ENCODE results near the gene CCSER1.

Gene CCSER1

GRCh38 chr4:90727938-90728337, 600.7 kb downstream of the CCSER1 start:
- no peaks in the 10 kb centered on the region for H3K27me3 ChIP-seq (ENCODE audit: control insufficient read depth, insufficient read depth, low read length)
- no peaks in the 10 kb centered on the region for H3K9me3 ChIP-seq (ENCODE audit: control insufficient read depth, low read depth, low read length)
- H3K27ac ChIP-seq (ENCODE audit: low read length): no peak overlapping the region
- H3K4me3 ChIP-seq (ENCODE audit: low read length): no peak overlapping the region
- H3K4me1 ChIP-seq (ENCODE audit: control insufficient read depth, low read depth, low read length): peaks cover 17% of the 10 kb centered on the region
- no peak overlapping the region for H3K9ac ChIP-seq (ENCODE audit: low read length)
- H3K36me3 ChIP-seq (ENCODE audit: control insufficient read depth, low read depth, low read length): no peaks in the 10 kb centered on the region

GRCh38 chr4:90730752-90731151, 603.6 kb downstream of the CCSER1 start:
- Histone ChIP-seq H3K27ac (ENCODE audit: low read length) (no peak overlapping the region), H3K4me3 (ENCODE audit: low read length) (no peak overlapping the region), H3K9ac (ENCODE audit: low read length) (no peak overlapping the region), H3K27me3 (ENCODE audit: control insufficient read depth, insufficient read depth, low read length) (no peaks in the 10 kb centered on the region), H3K9me3 (ENCODE audit: control insufficient read depth, low read depth, low read length) (no peaks in the 10 kb centered on the region), H3K36me3 (ENCODE audit: control insufficient read depth, low read depth, low read length) (no peaks in the 10 kb centered on the region), H3K4me1 (ENCODE audit: control insufficient read depth, low read depth, low read length) (peaks cover 14% of the 10 kb centered on the region)

- no peaks in the 10 kb centered on the region for H3K9me3 ChIP-seq (ENCODE audit: control insufficient read depth, low read depth, low read length)
- H3K4me1 ChIP-seq (ENCODE audit: control insufficient read depth, low read depth, low read length): peaks cover 8% of the 10 kb centered on the region
- H3K9ac ChIP-seq (ENCODE audit: low read length): no peak overlapping the region
- no peak overlapping the region for H3K27ac ChIP-seq (ENCODE audit: low read length)
- no peaks in the 10 kb centered on the region for H3K27me3 ChIP-seq (ENCODE audit: control insufficient read depth, insufficient read depth, low read length)
- H3K36me3 ChIP-seq (ENCODE audit: control insufficient read depth, low read depth, low read length): no peaks in the 10 kb centered on the region
- no peak overlapping the region for H3K4me3 ChIP-seq (ENCODE audit: low read length)
Measured at GRCh38 chr4:90733211-90733610, 606.0 kb downstream of the CCSER1 start.

- H3K9me3 ChIP-seq (ENCODE audit: control insufficient read depth, low read depth, low read length): no peaks in the 10 kb centered on the region
- no peak overlapping the region for H3K27ac ChIP-seq (ENCODE audit: low read length)
- H3K9ac ChIP-seq (ENCODE audit: low read length): no peak overlapping the region
- H3K4me1 ChIP-seq (ENCODE audit: control insufficient read depth, low read depth, low read length): no peaks in the 10 kb centered on the region
- H3K36me3 ChIP-seq (ENCODE audit: control insufficient read depth, low read depth, low read length): no peaks in the 10 kb centered on the region
- no peak overlapping the region for H3K4me3 ChIP-seq (ENCODE audit: low read length)
- H3K27me3 ChIP-seq (ENCODE audit: control insufficient read depth, insufficient read depth, low read length): no peaks in the 10 kb centered on the region
Measured at GRCh38 chr4:90745176-90745575, 618.0 kb downstream of the CCSER1 start.

GRCh38 chr4:90753068-90753467, 625.9 kb downstream of the CCSER1 start:
- no peak overlapping the region for H3K27ac ChIP-seq (ENCODE audit: low read length)
- no peak overlapping the region for H3K9ac ChIP-seq (ENCODE audit: low read length)
- no peaks in the 10 kb centered on the region for H3K27me3 ChIP-seq (ENCODE audit: control insufficient read depth, insufficient read depth, low read length)

GRCh38 chr4:90757534-90758060, 630.4 kb downstream of the CCSER1 start:
- H3K4me3 ChIP-seq (ENCODE audit: low read length): no peak overlapping the region
- peaks cover 8% of the 10 kb centered on the region for H3K4me1 ChIP-seq (ENCODE audit: control insufficient read depth, low read depth, low read length)
- H3K9me3 ChIP-seq (ENCODE audit: control insufficient read depth, low read depth, low read length): no peaks in the 10 kb centered on the region
- no peak overlapping the region for H3K27ac ChIP-seq (ENCODE audit: low read length)
- H3K36me3 ChIP-seq (ENCODE audit: control insufficient read depth, low read depth, low read length): no peaks in the 10 kb centered on the region
- H3K9ac ChIP-seq (ENCODE audit: low read length): no peak overlapping the region
- no peaks in the 10 kb centered on the region for H3K27me3 ChIP-seq (ENCODE audit: control insufficient read depth, insufficient read depth, low read length)

More at GRCh38 chr4:90753068-90753467, 625.9 kb downstream of the CCSER1 start:
- H3K4me1 ChIP-seq (ENCODE audit: control insufficient read depth, low read depth, low read length): peaks cover 9% of the 10 kb centered on the region
- no peaks in the 10 kb centered on the region for H3K36me3 ChIP-seq (ENCODE audit: control insufficient read depth, low read depth, low read length)
- no peak overlapping the region for H3K4me3 ChIP-seq (ENCODE audit: low read length)
- no peaks in the 10 kb centered on the region for H3K9me3 ChIP-seq (ENCODE audit: control insufficient read depth, low read depth, low read length)

GRCh38 chr4:90760059-90760458, 632.9 kb downstream of the CCSER1 start:
- Histone ChIP-seq H3K9me3 (ENCODE audit: control insufficient read depth, low read depth, low read length) (no peaks in the 10 kb centered on the region), H3K27me3 (ENCODE audit: control insufficient read depth, insufficient read depth, low read length) (no peaks in the 10 kb centered on the region), H3K27ac (ENCODE audit: low read length) (no peak overlapping the region), H3K36me3 (ENCODE audit: control insufficient read depth, low read depth, low read length) (no peaks in the 10 kb centered on the region), H3K4me3 (ENCODE audit: low read length) (no peak overlapping the region), H3K4me1 (ENCODE audit: control insufficient read depth, low read depth, low read length) (no peaks in the 10 kb centered on the region), H3K9ac (ENCODE audit: low read length) (no peak overlapping the region)

GRCh38 chr4:90766837-90767236, 639.6 kb downstream of the CCSER1 start:
- H3K27ac ChIP-seq (ENCODE audit: low read length): no peak overlapping the region
- no peaks in the 10 kb centered on the region for H3K9me3 ChIP-seq (ENCODE audit: control insufficient read depth, low read depth, low read length)
- H3K27me3 ChIP-seq (ENCODE audit: control insufficient read depth, insufficient read depth, low read length): no peaks in the 10 kb centered on the region
- H3K9ac ChIP-seq (ENCODE audit: low read length): no peak overlapping the region
- no peak overlapping the region for H3K4me3 ChIP-seq (ENCODE audit: low read length)
- no peaks in the 10 kb centered on the region for H3K4me1 ChIP-seq (ENCODE audit: control insufficient read depth, low read depth, low read length)
- H3K36me3 ChIP-seq (ENCODE audit: control insufficient read depth, low read depth, low read length): no peaks in the 10 kb centered on the region

GRCh38 chr4:90769251-90769650, 642.1 kb downstream of the CCSER1 start:
- H3K27ac ChIP-seq (ENCODE audit: low read length): no peak overlapping the region
- no peaks in the 10 kb centered on the region for H3K36me3 ChIP-seq (ENCODE audit: control insufficient read depth, low read depth, low read length)
- no peaks in the 10 kb centered on the region for H3K4me1 ChIP-seq (ENCODE audit: control insufficient read depth, low read depth, low read length)
- no peak overlapping the region for H3K4me3 ChIP-seq (ENCODE audit: low read length)
- H3K9ac ChIP-seq (ENCODE audit: low read length): no peak overlapping the region
- H3K27me3 ChIP-seq (ENCODE audit: control insufficient read depth, insufficient read depth, low read length): no peaks in the 10 kb centered on the region
- no peaks in the 10 kb centered on the region for H3K9me3 ChIP-seq (ENCODE audit: control insufficient read depth, low read depth, low read length)

GRCh38 chr4:90780193-90780592, 653.0 kb downstream of the CCSER1 start:
- H3K9me3 ChIP-seq (ENCODE audit: control insufficient read depth, low read depth, low read length): no peaks in the 10 kb centered on the region
- no peaks in the 10 kb centered on the region for H3K27me3 ChIP-seq (ENCODE audit: control insufficient read depth, insufficient read depth, low read length)
- H3K9ac ChIP-seq (ENCODE audit: low read length): no peak overlapping the region
- no peaks in the 10 kb centered on the region for H3K4me1 ChIP-seq (ENCODE audit: control insufficient read depth, low read depth, low read length)
- no peak overlapping the region for H3K4me3 ChIP-seq (ENCODE audit: low read length)
- H3K27ac ChIP-seq (ENCODE audit: low read length): no peak overlapping the region
- H3K36me3 ChIP-seq (ENCODE audit: control insufficient read depth, low read depth, low read length): no peaks in the 10 kb centered on the region

GRCh38 chr4:90786602-90787001, 659.4 kb downstream of the CCSER1 start:
- Histone ChIP-seq H3K27ac (ENCODE audit: low read length) (no peak overlapping the region), H3K9me3 (ENCODE audit: control insufficient read depth, low read depth, low read length) (no peaks in the 10 kb centered on the region), H3K36me3 (ENCODE audit: control insufficient read depth, low read depth, low read length) (no peaks in the 10 kb centered on the region), H3K27me3 (ENCODE audit: control insufficient read depth, insufficient read depth, low read length) (no peaks in the 10 kb centered on the region), H3K9ac (ENCODE audit: low read length) (no peak overlapping the region), H3K4me1 (ENCODE audit: control insufficient read depth, low read depth, low read length) (no peaks in the 10 kb centered on the region), H3K4me3 (ENCODE audit: low read length) (no peak overlapping the region)

GRCh38 chr4:90792696-90793095, 665.5 kb downstream of the CCSER1 start:
- H3K4me3 ChIP-seq (ENCODE audit: low read length): no peak overlapping the region
- no peaks in the 10 kb centered on the region for H3K4me1 ChIP-seq (ENCODE audit: control insufficient read depth, low read depth, low read length)
- H3K27me3 ChIP-seq (ENCODE audit: control insufficient read depth, insufficient read depth, low read length): no peaks in the 10 kb centered on the region
- peaks cover 3% of the 10 kb centered on the region for H3K9me3 ChIP-seq (ENCODE audit: control insufficient read depth, low read depth, low read length)
- H3K27ac ChIP-seq (ENCODE audit: low read length): no peak overlapping the region
- H3K36me3 ChIP-seq (ENCODE audit: control insufficient read depth, low read depth, low read length): no peaks in the 10 kb centered on the region
- no peak overlapping the region for H3K9ac ChIP-seq (ENCODE audit: low read length)
